Measurements from ENCODE around the gene DYNLT2B. TPM values are rescaled to one million over a fixed set of nuclear protein-coding genes. Genes with fewer than 3 reads are reported as not detected.

The DYNLT2B gene
- total and polyA plus RNA-seq, 5 experiments from 2014 or later = 4.2 to 12.6 (median 9.2) TPM

DNA sequence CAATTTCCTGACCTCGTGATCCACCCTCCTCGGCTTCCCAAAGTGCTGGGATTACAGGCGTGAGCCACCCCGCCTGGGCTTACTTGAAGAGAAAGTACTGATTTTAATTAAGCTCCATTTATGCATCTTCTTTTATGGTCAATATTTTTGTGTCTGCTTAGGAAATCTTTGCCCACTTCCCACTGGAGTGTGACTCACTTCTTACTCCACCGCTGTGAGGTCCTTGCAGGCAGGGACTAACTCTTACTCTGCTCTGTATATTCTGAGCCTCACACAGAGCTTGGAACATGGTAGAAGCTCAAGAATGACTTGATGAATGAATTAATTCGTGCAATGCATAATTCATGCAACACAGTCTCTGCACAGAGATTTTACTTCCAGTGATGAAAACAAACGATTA is 23.1 kb upstream of the DYNLT2B start:
- H3K4me3 Mint-ChIP-seq = no peak overlapping the region

GRCh38 chr3:196340466-196340865 is 22.4 kb upstream of the DYNLT2B start:
- H3K36me3 Mint-ChIP-seq = no peaks in the 10 kb centered on the region
- H3K9me3 Mint-ChIP-seq = no peaks in the 10 kb centered on the region
- peaks cover 0 to 14% (median 4%) of the 10 kb centered on the region in 4 donors for H3K4me1 Mint-ChIP-seq
- POLR2A ChIA-PET = no interaction called here
- ATAC-seq (no peak), DNase-seq (no peak)
- no peak overlapping the region for H3K27ac Mint-ChIP-seq
- H3K27me3 Mint-ChIP-seq = peaks cover 0 to 5% (median 0%) of the 10 kb centered on the region in 5 donors
- no peak overlapping the region for H3K4me3 Mint-ChIP-seq

More for the DNA sequence above, 23.1 kb upstream of the DYNLT2B start:
- Mint-ChIP-seq H3K4me1 (peaks cover 0 to 15% (median 4%) of the 10 kb centered on the region in 4 donors), H3K27me3 (peaks cover 0 to 3% (median 0%) of the 10 kb centered on the region in 5 donors), H3K9me3 (no peaks in the 10 kb centered on the region), H3K27ac (peak overlapping the region in 1 of 10 donors; percentile 51), H3K36me3 (no peaks in the 10 kb centered on the region)
- ATAC-seq (no peak), DNase-seq (no peak)
- POLR2A ChIA-PET = no interaction called here

DNA sequence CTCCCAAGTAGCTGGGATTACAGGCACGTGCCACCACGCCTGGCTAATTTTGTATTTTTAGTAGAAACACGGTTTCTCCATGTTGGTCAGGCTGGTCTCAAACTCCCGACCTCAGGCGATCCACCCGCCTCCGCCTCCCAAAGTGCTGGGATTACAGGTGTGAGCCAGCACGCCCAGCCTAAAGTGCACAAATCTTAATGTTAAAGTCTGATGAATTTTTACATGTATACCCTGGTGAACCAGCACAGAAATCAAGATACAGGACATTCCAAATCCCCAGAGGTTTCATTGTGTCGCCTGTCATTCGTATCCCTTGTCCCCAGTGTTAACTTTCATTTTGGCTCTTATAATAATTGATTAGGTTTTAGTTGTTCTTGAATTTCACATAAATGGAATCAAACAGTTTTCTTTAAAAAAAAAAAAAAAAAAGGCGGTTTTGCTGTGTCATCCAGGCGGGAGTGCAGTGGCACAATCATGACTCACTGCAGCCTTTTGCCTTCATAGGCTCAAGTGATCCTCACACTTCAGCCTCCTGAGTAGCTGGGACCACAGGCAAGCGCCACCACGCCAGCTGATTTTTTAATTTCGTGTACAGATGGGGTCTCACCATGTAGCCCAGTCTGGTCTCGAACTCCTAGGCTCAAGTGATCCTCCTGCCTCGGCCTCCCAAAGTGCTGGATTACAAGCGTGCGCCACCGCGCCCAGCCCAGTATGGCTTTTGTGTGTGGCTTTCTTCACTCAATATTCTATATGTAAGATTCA is 21.6 kb upstream of the DYNLT2B start:
- Mint-ChIP-seq H3K36me3 (no peaks in the 10 kb centered on the region), H3K4me3 (no peak overlapping the region), H3K9me3 (no peaks in the 10 kb centered on the region), H3K4me1 (peaks cover 0 to 7% (median 3%) of the 10 kb centered on the region in 4 donors), H3K27me3 (peaks cover 0 to 5% (median 0%) of the 10 kb centered on the region in 5 donors), H3K27ac (no peak overlapping the region)
- DNase-seq = no peak
- POLR2A ChIA-PET = interaction anchor here (0.7 kb wide), 2 partner anchors 20 to 682 kb away, joined by 3 to 6 read pairs; no protein-coding TSS in a partner anchor
- ATAC-seq = no peak

- POLR2A ChIA-PET = interaction anchor here (0.7 kb wide), 2 partner anchors 20 to 683 kb away, joined by 3 to 6 read pairs; no protein-coding TSS in a partner anchor
- no peak for DNase-seq
- Mint-ChIP-seq H3K4me1 (peaks cover 0 to 3% (median 0%) of the 10 kb centered on the region in 4 donors), H3K36me3 (no peaks in the 10 kb centered on the region), H3K27me3 (peaks cover 0 to 6% (median 1%) of the 10 kb centered on the region in 5 donors), H3K9me3 (no peaks in the 10 kb centered on the region), H3K4me3 (no peak overlapping the region), H3K27ac (no peak overlapping the region)
- ATAC-seq = no peak
Observed at GRCh38 chr3:196339044-196339443, 21.0 kb upstream of the DYNLT2B start.

- Mint-ChIP-seq H3K4me3 (no peak overlapping the region), H3K9me3 (no peaks in the 10 kb centered on the region), H3K4me1 (peaks cover 0 to 3% (median 0%) of the 10 kb centered on the region in 4 donors), H3K27ac (no peak overlapping the region), H3K27me3 (peaks cover 0 to 9% (median 1%) of the 10 kb centered on the region in 5 donors), H3K36me3 (no peaks in the 10 kb centered on the region)
- ATAC-seq = no peak
- POLR2A ChIA-PET = interaction anchor here (0.6 kb wide), 1 partner anchor 1350 kb away, joined by 8 read pairs; no protein-coding TSS in a partner anchor
- no peak for DNase-seq
Observed at GRCh38 chr3:196336319-196337145, 18.5 kb upstream of the DYNLT2B start.

GRCh38 chr3:196335503-196335948 is 17.5 kb upstream of the DYNLT2B start:
- H3K36me3 Mint-ChIP-seq = no peaks in the 10 kb centered on the region
- no peaks in the 10 kb centered on the region for H3K4me1 Mint-ChIP-seq
- H3K9me3 Mint-ChIP-seq = no peaks in the 10 kb centered on the region
- POLR2A ChIA-PET = no interaction called here
- H3K4me3 Mint-ChIP-seq = no peak overlapping the region
- ATAC-seq (no peak), DNase-seq (no peak)
- H3K27ac Mint-ChIP-seq = no peak overlapping the region
- peaks cover 0 to 7% (median 1%) of the 10 kb centered on the region in 5 donors for H3K27me3 Mint-ChIP-seq

DNA sequence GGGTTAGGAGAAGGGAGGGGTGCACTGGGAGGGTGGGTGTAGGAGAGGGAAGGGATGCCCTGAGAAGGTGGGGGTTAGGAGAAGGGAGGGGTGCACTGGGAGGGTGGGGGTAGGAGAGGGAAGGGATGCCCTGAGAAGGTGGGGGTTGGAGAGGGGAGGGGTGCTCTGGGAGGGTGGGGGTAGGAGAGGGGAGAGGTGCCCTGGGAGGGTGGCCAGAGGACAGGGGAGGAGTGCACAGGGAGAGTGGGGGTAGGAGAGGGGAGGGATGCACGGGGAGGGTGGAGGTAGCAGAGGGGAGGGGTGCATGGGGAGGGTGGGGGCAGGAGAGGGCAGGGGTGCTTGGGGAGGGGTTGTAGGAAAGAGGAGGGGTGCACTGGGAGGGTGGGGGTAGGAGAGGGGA is 16.9 kb upstream of the DYNLT2B start:
- H3K9me3 Mint-ChIP-seq = no peaks in the 10 kb centered on the region
- H3K27ac Mint-ChIP-seq = no peak overlapping the region
- H3K27me3 Mint-ChIP-seq = peaks cover 0 to 7% (median 3%) of the 10 kb centered on the region in 5 donors
- no peaks in the 10 kb centered on the region for H3K36me3 Mint-ChIP-seq
- POLR2A ChIA-PET = no interaction called here
- H3K4me3 Mint-ChIP-seq = no peak overlapping the region
- no peak for DNase-seq
- no peak for ATAC-seq
- no peaks in the 10 kb centered on the region for H3K4me1 Mint-ChIP-seq

- H3K4me3 Mint-ChIP-seq = no peak overlapping the region
- H3K36me3 Mint-ChIP-seq = no peaks in the 10 kb centered on the region
- ATAC-seq = no peak
- POLR2A ChIA-PET = interaction anchor here (0.5 kb wide), 1 partner anchor 14 kb away, joined by 5 read pairs; the partner anchor contains the start of gene DYNLT2B
- no peak for DNase-seq
- peaks cover 0 to 7% (median 1%) of the 10 kb centered on the region in 5 donors for H3K27me3 Mint-ChIP-seq
- H3K27ac Mint-ChIP-seq = no peak overlapping the region
- H3K9me3 Mint-ChIP-seq = no peaks in the 10 kb centered on the region
- H3K4me1 Mint-ChIP-seq = no peaks in the 10 kb centered on the region
Observed at GRCh38 chr3:196332168-196332567, 14.1 kb upstream of the DYNLT2B start.

DNA sequence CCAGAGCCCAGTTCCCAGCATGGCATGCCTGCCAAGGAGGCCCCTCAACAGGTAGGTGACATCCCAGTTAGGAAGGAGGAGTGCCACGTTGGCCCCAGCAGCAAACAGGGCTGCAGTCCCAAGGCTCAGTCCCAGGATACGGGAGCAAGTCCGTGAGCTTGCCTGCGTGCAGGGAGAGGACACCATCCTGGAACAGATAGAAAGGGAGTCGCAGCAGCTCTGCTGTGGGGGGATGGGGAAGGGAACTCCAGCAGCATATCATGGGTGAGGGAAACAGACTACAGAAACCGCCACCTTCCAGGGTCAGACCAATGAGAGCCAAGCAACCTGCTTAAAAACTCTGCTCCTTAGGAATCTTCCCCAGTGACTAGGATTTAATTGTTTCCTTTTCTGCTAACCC is 9.4 kb upstream of the DYNLT2B start:
- Mint-ChIP-seq H3K27ac (no peak overlapping the region), H3K4me1 (no peaks in the 10 kb centered on the region), H3K36me3 (no peaks in the 10 kb centered on the region), H3K27me3 (peaks cover 0 to 6% (median 0%) of the 10 kb centered on the region in 5 donors), H3K4me3 (no peak overlapping the region), H3K9me3 (no peaks in the 10 kb centered on the region)
- DNase-seq = no peak
- no peak for ATAC-seq
- POLR2A ChIA-PET = no interaction called here

DNA sequence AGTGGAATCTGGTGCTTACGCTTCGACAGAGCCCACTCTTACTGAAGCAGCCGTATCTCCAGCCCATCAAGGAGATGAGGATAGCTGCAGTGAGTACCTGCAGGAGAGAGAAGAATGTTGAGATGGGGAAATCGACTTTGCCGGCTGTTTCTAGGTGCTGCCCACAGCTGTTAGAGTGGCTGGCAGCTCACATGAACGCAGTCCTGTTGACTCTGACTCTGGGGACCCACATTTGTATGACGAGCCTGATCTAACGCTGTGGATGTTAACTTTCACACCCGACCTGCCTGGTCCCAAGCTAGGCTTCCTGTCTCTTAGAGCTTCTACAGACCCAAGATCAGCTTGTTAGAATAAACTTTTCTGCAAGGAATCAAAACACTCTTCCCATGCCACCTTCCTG is 8.9 kb upstream of the DYNLT2B start:
- Mint-ChIP-seq H3K4me1 (peaks cover 0 to 3% (median under 1%) of the 10 kb centered on the region in 4 donors), H3K27ac (peak overlapping the region in 1 of 10 donors; percentile 65), H3K4me3 (no peak overlapping the region), H3K27me3 (peaks cover 0 to 6% (median 0%) of the 10 kb centered on the region in 5 donors), H3K36me3 (no peaks in the 10 kb centered on the region), H3K9me3 (no peaks in the 10 kb centered on the region)
- no peak for ATAC-seq
- POLR2A ChIA-PET = no interaction called here
- DNase-seq = no peak

DNA sequence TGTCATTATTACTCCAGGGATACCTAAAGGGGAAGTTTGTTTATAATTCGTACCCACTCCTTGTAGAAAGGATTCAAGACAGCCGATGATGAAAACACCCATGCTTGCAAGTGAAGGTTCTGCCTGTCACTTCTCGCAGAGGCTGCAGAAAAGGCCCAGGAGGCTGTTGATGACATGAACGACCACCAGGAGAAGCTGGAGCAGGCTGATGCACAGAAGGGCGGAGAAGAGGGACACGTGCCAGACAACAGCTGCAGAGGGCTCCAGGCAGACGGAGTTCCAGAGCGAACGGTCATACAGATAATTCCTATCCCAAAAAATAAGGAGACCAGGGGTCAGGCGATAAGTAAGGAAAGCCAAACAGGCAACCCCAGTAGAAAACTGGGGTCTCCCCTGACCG is 5.7 kb upstream of the DYNLT2B start:
- ATAC-seq (no peak), DNase-seq (no peak)
- POLR2A ChIA-PET = no interaction called here
- Mint-ChIP-seq H3K27ac (no peak overlapping the region), H3K36me3 (no peaks in the 10 kb centered on the region), H3K9me3 (no peaks in the 10 kb centered on the region), H3K4me3 (no peak overlapping the region), H3K27me3 (no peaks in the 10 kb centered on the region), H3K4me1 (peaks cover 0 to 12% (median 5%) of the 10 kb centered on the region in 4 donors)

- Mint-ChIP-seq H3K27me3 (no peaks in the 10 kb centered on the region), H3K36me3 (no peaks in the 10 kb centered on the region), H3K27ac (no peak overlapping the region), H3K4me3 (no peak overlapping the region), H3K9me3 (no peaks in the 10 kb centered on the region), H3K4me1 (peaks cover 0 to 12% (median 5%) of the 10 kb centered on the region in 4 donors)
- DNase-seq (no peak), ATAC-seq (no peak)
- POLR2A ChIA-PET = no interaction called here
Observed at GRCh38 chr3:196323016-196323415, 5.0 kb upstream of the DYNLT2B start.

GRCh38 chr3:196321162-196321561 is 3.1 kb upstream of the DYNLT2B start:
- peaks cover 2 to 15% (median 9%) of the 10 kb centered on the region in 4 donors for H3K4me1 Mint-ChIP-seq
- no peaks in the 10 kb centered on the region for H3K36me3 Mint-ChIP-seq
- ATAC-seq (no peak), DNase-seq (no peak)
- no peaks in the 10 kb centered on the region for H3K27me3 Mint-ChIP-seq
- H3K9me3 Mint-ChIP-seq = no peaks in the 10 kb centered on the region
- POLR2A ChIA-PET = no interaction called here
- peak overlapping the region in 1 of 10 donors; percentile 43 for H3K27ac Mint-ChIP-seq
- H3K4me3 Mint-ChIP-seq = peak overlapping the region in 2 of 10 donors; percentile 22 to 52
